Measurements from ENCODE around the gene CHGA. TPM values are rescaled to one million over a fixed set of nuclear protein-coding genes. Genes with fewer than 3 reads are reported as not detected.

Gene CHGA
- total RNA-seq, 1 donor from 2014 or later: not detected

GRCh38 chr14:92944976-92945375 lies 22.0 kb downstream of the CHGA start:
- Mint-ChIP-seq H3K27ac (no peak overlapping the region), H3K4me3 (no peak overlapping the region), H3K36me3 (peaks cover 5% of the 10 kb centered on the region), H3K9me3 (no peaks in the 10 kb centered on the region), H3K27me3 (ENCODE audit: low read depth) (no peaks in the 10 kb centered on the region), H3K4me1 (no peaks in the 10 kb centered on the region)
- no peak for DNase-seq (ENCODE audit: low spot score in 2 of 2, unreplicated experiment in 2 of 2)
- no peak for TF ChIP-seq CTCF (IDR thresholded peaks at IDR 0.05; ENCODE audit: unreplicated experiment)

- no peaks in the 10 kb centered on the region for H3K27me3 Mint-ChIP-seq (ENCODE audit: low read depth)
- DNase-seq (ENCODE audit: low spot score in 2 of 2, unreplicated experiment in 2 of 2): no peak
- no peak overlapping the region for H3K27ac Mint-ChIP-seq
- peaks cover 5% of the 10 kb centered on the region for H3K36me3 Mint-ChIP-seq
- H3K4me3 Mint-ChIP-seq: no peak overlapping the region
- H3K9me3 Mint-ChIP-seq: no peaks in the 10 kb centered on the region
- no peaks in the 10 kb centered on the region for H3K4me1 Mint-ChIP-seq
- no peak for TF ChIP-seq CTCF (IDR thresholded peaks at IDR 0.05; ENCODE audit: unreplicated experiment)
Observed at GRCh38 chr14:92945544-92945943, 22.6 kb downstream of the CHGA start.

- no peak overlapping the region for H3K4me3 Mint-ChIP-seq
- peaks cover 5% of the 10 kb centered on the region for H3K36me3 Mint-ChIP-seq
- no peak for TF ChIP-seq CTCF (IDR thresholded peaks at IDR 0.05; ENCODE audit: unreplicated experiment)
- no peaks in the 10 kb centered on the region for H3K27me3 Mint-ChIP-seq (ENCODE audit: low read depth)
- no peak for DNase-seq (ENCODE audit: low spot score in 2 of 2, unreplicated experiment in 2 of 2)
- no peak overlapping the region for H3K27ac Mint-ChIP-seq
- H3K4me1 Mint-ChIP-seq: no peaks in the 10 kb centered on the region
- H3K9me3 Mint-ChIP-seq: no peaks in the 10 kb centered on the region
Observed at GRCh38 chr14:92945959-92946846, 23.3 kb downstream of the CHGA start.

- Mint-ChIP-seq H3K36me3 (peaks cover 7% of the 10 kb centered on the region), H3K27me3 (ENCODE audit: low read depth) (no peaks in the 10 kb centered on the region), H3K4me3 (no peak overlapping the region), H3K9me3 (no peaks in the 10 kb centered on the region), H3K4me1 (peaks cover under 1% of the 10 kb centered on the region), H3K27ac (no peak overlapping the region)
- no peak for DNase-seq (ENCODE audit: low spot score in 2 of 2, unreplicated experiment in 2 of 2)
- no peak for TF ChIP-seq CTCF (IDR thresholded peaks at IDR 0.05; ENCODE audit: unreplicated experiment)
Observed at GRCh38 chr14:92946847-92947545, 24.0 kb downstream of the CHGA start.

- H3K36me3 Mint-ChIP-seq: peaks cover 8% of the 10 kb centered on the region
- no peaks in the 10 kb centered on the region for H3K27me3 Mint-ChIP-seq (ENCODE audit: low read depth)
- peaks cover 2% of the 10 kb centered on the region for H3K4me1 Mint-ChIP-seq
- no peaks in the 10 kb centered on the region for H3K9me3 Mint-ChIP-seq
- H3K27ac Mint-ChIP-seq: no peak overlapping the region
- no peak overlapping the region for H3K4me3 Mint-ChIP-seq
- DNase-seq (ENCODE audit: low spot score in 2 of 2, unreplicated experiment in 2 of 2): no peak
- TF ChIP-seq CTCF (IDR thresholded peaks at IDR 0.05; ENCODE audit: unreplicated experiment): no peak
Observed at GRCh38 chr14:92948647-92949046, 25.7 kb downstream of the CHGA start.
